Measurements from ENCODE around the gene HHAT.

The HHAT gene

GRCh38 chr1:210364479-210364878 is 35.8 kb downstream of the HHAT start:
- no peak for TF ChIP-seq CTCF (IDR thresholded peaks at IDR 0.05; ENCODE audit: borderline replicate concordance, insufficient read depth, low read depth, low read length)
- no peak overlapping the region for H3K4me3 ChIP-seq (ENCODE audit: low read depth, low read length)

GRCh38 chr1:210366767-210367166 is 38.1 kb downstream of the HHAT start:
- no peak overlapping the region for H3K4me3 ChIP-seq (ENCODE audit: low read depth, low read length)
- TF ChIP-seq CTCF (IDR thresholded peaks at IDR 0.05; ENCODE audit: borderline replicate concordance, insufficient read depth, low read depth, low read length): no peak

GRCh38 chr1:210367566-210367965 is 38.9 kb downstream of the HHAT start:
- no peak for TF ChIP-seq CTCF (IDR thresholded peaks at IDR 0.05; ENCODE audit: borderline replicate concordance, insufficient read depth, low read depth, low read length)
- no peak overlapping the region for H3K4me3 ChIP-seq (ENCODE audit: low read depth, low read length)

- no peak for TF ChIP-seq CTCF (IDR thresholded peaks at IDR 0.05; ENCODE audit: borderline replicate concordance, insufficient read depth, low read depth, low read length)
- no peak overlapping the region for H3K4me3 ChIP-seq (ENCODE audit: low read depth, low read length)
These were observed 40.7 kb downstream of the HHAT start for GRCh38 chr1:210369425-210369824.

- no peak for TF ChIP-seq CTCF (IDR thresholded peaks at IDR 0.05; ENCODE audit: borderline replicate concordance, insufficient read depth, low read depth, low read length)
- H3K4me3 ChIP-seq (ENCODE audit: low read depth, low read length): no peak overlapping the region
These were observed 43.2 kb downstream of the HHAT start for GRCh38 chr1:210371916-210372315.

GRCh38 chr1:210372491-210372890 is 43.8 kb downstream of the HHAT start:
- no peak for TF ChIP-seq CTCF (IDR thresholded peaks at IDR 0.05; ENCODE audit: borderline replicate concordance, insufficient read depth, low read depth, low read length)
- no peak overlapping the region for H3K4me3 ChIP-seq (ENCODE audit: low read depth, low read length)

GRCh38 chr1:210372931-210373627 is 44.4 kb downstream of the HHAT start:
- TF ChIP-seq CTCF (IDR thresholded peaks at IDR 0.05; ENCODE audit: borderline replicate concordance, insufficient read depth, low read depth, low read length): no peak
- no peak overlapping the region for H3K4me3 ChIP-seq (ENCODE audit: low read depth, low read length)

All from GM12875 (cell line).